Measurements from ENCODE around the gene FEM1A. TPM values are rescaled to one million over a fixed set of nuclear protein-coding genes. Genes with fewer than 3 reads are reported as not detected.
A peak's percentile ranks its signal among the peaks of the same experiment; 100 is the strongest.

Gene FEM1A
- total RNA-seq, 1 donor from 2014 or later = 6.9 TPM

DNA sequence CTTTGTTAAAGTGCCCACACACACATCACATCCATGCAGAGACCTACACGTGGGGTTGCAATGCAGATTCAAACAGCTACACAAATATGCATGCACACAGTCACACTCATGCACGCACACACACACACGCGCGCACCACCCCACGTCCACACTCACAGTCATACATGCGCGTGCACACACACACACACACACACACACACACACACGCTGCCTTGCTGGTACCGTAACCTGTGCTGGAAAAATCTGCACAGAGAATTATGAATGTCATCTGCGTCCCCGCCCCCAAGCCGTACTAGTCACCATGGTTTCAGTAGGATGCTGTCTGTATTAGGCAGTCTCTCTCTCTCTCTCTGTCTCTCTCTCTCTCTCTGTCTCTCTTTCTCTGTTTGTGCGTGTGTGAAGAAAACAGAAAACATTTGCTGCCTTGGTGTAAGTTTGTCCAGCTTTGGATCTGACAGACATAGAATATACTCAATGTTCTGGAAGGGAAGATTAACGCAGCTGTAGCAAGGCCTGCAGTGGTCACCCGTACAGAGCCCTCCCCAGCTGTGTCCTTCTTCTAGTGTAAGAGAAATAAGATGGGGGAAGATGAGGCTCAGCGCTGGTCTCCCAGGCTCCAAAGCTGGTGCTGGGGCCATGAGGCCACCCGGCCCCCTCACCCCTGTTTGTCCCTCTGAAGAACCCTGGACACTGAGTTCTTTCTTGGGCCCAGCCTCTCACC is 41.5 kb upstream of the FEM1A start:
- peaks cover 19% of the 10 kb centered on the region for H3K4me1 Mint-ChIP-seq
- peaks cover 11% of the 10 kb centered on the region for H3K27me3 Mint-ChIP-seq (ENCODE audit: insufficient read depth, low read depth)
- H3K9me3 ChIP-seq (ENCODE audit: low read depth) = no peaks in the 10 kb centered on the region
- no peaks in the 10 kb centered on the region for H4K20me1 ChIP-seq (ENCODE audit: low read depth)
- H3K4me3 ChIP-seq = no peak overlapping the region
- DNase-seq (ENCODE audit: low spot score) = no peak
- peak overlapping the region; percentile 16 for H3K27ac Mint-ChIP-seq
- H3K27ac ChIP-seq = no peak overlapping the region
- no peaks in the 10 kb centered on the region for H3K79me2 ChIP-seq (ENCODE audit: low read depth)
- H3K27me3 ChIP-seq = peaks cover 9% of the 10 kb centered on the region
- H3K4me2 ChIP-seq = no peak overlapping the region
- TF ChIP-seq EZH2phosphoT487 (IDR thresholded peaks at IDR 0.05) (no peak), EZH2 (IDR thresholded peaks at IDR 0.05) (no peak), CTCF (IDR thresholded peaks at IDR 0.05) (no peak)
- no peak overlapping the region for H3K9ac ChIP-seq
- no peaks in the 10 kb centered on the region for H3K36me3 Mint-ChIP-seq
- H3K9me3 Mint-ChIP-seq = peaks cover 3% of the 10 kb centered on the region
- H3K4me1 ChIP-seq = no peaks in the 10 kb centered on the region
- H3K4me3 Mint-ChIP-seq = peak overlapping the region; percentile 22
- no peaks in the 10 kb centered on the region for H3F3A ChIP-seq (ENCODE audit: low read depth)
- H2AFZ ChIP-seq (replicated peaks) = no peak overlapping the region
- H3K36me3 ChIP-seq = no peaks in the 10 kb centered on the region

GRCh38 chr19:4754248-4754647 is 37.3 kb upstream of the FEM1A start:
- DNase-seq (ENCODE audit: low spot score) = no peak
- no peak for TF ChIP-seq EZH2 (IDR thresholded peaks at IDR 0.05)
- no peak for TF ChIP-seq EZH2phosphoT487 (IDR thresholded peaks at IDR 0.05)
- TF ChIP-seq CTCF (IDR thresholded peaks at IDR 0.05) = no peak
- peaks cover 6% of the 10 kb centered on the region for H3K27me3 Mint-ChIP-seq (ENCODE audit: insufficient read depth, low read depth)
- H3K4me1 Mint-ChIP-seq = peaks cover 28% of the 10 kb centered on the region
- peaks cover 4% of the 10 kb centered on the region for H3K4me1 ChIP-seq
- peaks cover 4% of the 10 kb centered on the region for H3F3A ChIP-seq (ENCODE audit: low read depth)
- H2AFZ ChIP-seq (replicated peaks) = no peak overlapping the region
- H3K4me3 ChIP-seq = no peak overlapping the region
- no peak overlapping the region for H3K27ac Mint-ChIP-seq
- peaks cover 3% of the 10 kb centered on the region for H3K9me3 Mint-ChIP-seq
- H3K36me3 ChIP-seq = no peaks in the 10 kb centered on the region
- H4K20me1 ChIP-seq (ENCODE audit: low read depth) = no peaks in the 10 kb centered on the region
- no peak overlapping the region for H3K4me2 ChIP-seq
- peaks cover 27% of the 10 kb centered on the region for H3K27me3 ChIP-seq
- H3K9ac ChIP-seq = no peak overlapping the region
- H3K79me2 ChIP-seq (ENCODE audit: low read depth) = no peaks in the 10 kb centered on the region
- no peaks in the 10 kb centered on the region for H3K9me3 ChIP-seq (ENCODE audit: low read depth)
- no peaks in the 10 kb centered on the region for H3K36me3 Mint-ChIP-seq
- H3K27ac ChIP-seq = no peak overlapping the region
- peak overlapping the region; percentile 23 for H3K4me3 Mint-ChIP-seq

DNA sequence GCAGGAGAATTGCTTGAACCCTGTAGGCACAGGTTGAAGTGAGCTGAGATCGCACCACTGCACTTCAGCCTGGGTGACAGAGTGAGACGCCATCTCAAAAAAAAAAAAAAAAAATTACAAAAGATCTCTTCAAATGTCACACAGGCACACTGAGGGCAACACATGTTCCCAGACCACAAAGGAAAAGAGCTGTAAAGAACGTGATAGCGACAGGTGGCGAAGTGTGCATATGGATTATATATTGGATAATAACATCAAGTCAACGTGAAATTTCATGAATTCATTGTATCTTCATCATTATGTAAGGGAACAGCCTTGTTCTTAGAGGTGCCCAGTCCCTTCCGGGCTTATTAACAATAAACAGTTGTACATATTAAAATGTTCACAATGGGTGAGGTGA is 36.1 kb upstream of the FEM1A start:
- DNase-seq (ENCODE audit: low spot score) = no peak
- TF ChIP-seq EZH2 (IDR thresholded peaks at IDR 0.05) = no peak
- no peak for TF ChIP-seq EZH2phosphoT487 (IDR thresholded peaks at IDR 0.05)
- no peak for TF ChIP-seq CTCF (IDR thresholded peaks at IDR 0.05)
- H3K27ac Mint-ChIP-seq = no peak overlapping the region

More for the DNA sequence above, 36.1 kb upstream of the FEM1A start:
- H4K20me1 ChIP-seq (ENCODE audit: low read depth) = no peaks in the 10 kb centered on the region
- no peak overlapping the region for H3K4me2 ChIP-seq
- peaks cover 13% of the 10 kb centered on the region for H3K4me1 ChIP-seq
- H3K9me3 ChIP-seq (ENCODE audit: low read depth) = no peaks in the 10 kb centered on the region
- H3K27ac ChIP-seq = no peak overlapping the region
- no peak overlapping the region for H3K4me3 ChIP-seq
- no peaks in the 10 kb centered on the region for H3K79me2 ChIP-seq (ENCODE audit: low read depth)
- H3K27me3 ChIP-seq = peaks cover 31% of the 10 kb centered on the region
- Mint-ChIP-seq H3K9me3 (peaks cover 3% of the 10 kb centered on the region), H3K4me3 (no peak overlapping the region), H3K4me1 (peaks cover 25% of the 10 kb centered on the region), H3K27me3 (ENCODE audit: insufficient read depth, low read depth) (peaks cover 3% of the 10 kb centered on the region), H3K36me3 (no peaks in the 10 kb centered on the region)
- H2AFZ ChIP-seq (replicated peaks) = no peak overlapping the region
- H3F3A ChIP-seq (ENCODE audit: low read depth) = peaks cover 7% of the 10 kb centered on the region
- no peak overlapping the region for H3K9ac ChIP-seq
- H3K36me3 ChIP-seq = no peaks in the 10 kb centered on the region

Data from neural progenitor cell (in vitro differentiated cells).